Fibroblast of skin of right biceps (primary cell): ENCODE measurements around the gene TMEM273.

ENCODE experiments used
- DNase-seq: peaks from one replicate; pipeline ENCODE4 v3.0.0-alpha.2; 2013

TMEM273 gene

DNA sequence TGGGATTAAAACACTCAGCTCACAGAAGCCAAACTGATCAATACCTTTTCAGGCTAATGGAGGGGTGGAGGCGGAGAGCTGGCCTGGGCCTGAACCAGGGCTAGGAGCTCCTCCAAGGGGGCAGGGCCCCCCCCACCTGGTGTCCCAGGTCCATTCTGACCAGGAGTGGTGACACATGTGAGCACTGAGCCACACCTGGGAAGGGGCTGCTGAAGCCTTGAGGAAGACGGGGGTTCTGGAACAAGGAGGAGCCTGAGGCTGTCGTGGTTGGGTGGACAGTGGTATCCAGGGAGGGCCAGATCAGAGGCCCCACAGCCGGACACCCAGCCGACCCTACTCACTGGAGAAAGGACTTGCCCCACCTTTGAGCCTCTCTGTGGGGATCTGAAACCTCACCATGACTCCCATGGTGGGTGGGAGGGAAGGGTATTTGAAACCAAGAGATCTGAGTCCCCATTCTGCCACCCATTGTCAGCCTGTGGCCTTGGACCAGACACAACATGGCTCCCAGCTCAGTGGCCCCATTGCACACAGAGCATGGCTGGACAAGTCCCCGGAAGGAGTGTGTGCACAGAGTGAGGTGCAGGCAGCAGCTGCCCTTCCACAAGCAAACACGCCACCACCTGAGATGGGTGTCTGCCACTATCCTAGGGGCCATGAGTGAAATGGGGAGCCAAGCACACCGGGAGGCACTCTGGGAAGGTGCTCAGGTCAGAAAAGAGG lies 12.4 kb downstream of the TMEM273 start:
- DNase-seq = no peak

DNA sequence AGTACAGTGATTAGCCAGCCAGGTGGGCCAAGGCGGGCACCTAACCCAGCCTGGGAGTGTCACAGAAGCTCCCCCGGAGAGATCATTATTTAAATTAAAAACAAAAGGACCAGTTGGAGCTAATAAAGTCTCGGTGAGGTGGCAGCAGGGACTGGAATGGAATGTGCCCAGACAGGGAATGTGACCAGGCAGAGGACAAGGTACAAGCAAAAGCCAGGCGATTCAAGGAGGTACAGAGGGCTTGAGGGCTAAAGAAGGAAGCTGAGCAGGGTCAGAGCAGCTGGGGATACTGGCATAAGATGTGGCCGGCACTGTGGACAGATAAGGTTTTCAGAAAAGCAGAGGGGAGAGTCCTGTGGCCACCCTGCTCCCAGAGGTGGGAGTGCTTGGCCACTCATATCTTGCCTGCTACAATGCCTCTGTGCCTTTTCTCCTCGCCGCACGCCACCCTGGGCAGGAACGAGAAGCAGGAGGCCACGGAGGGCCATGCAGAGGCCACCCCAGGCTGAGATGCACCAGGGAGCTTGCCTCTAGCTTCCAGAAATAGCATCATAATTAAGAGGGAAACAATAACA lies 13.2 kb downstream of the TMEM273 start:
- DNase-seq = no peak

DNA sequence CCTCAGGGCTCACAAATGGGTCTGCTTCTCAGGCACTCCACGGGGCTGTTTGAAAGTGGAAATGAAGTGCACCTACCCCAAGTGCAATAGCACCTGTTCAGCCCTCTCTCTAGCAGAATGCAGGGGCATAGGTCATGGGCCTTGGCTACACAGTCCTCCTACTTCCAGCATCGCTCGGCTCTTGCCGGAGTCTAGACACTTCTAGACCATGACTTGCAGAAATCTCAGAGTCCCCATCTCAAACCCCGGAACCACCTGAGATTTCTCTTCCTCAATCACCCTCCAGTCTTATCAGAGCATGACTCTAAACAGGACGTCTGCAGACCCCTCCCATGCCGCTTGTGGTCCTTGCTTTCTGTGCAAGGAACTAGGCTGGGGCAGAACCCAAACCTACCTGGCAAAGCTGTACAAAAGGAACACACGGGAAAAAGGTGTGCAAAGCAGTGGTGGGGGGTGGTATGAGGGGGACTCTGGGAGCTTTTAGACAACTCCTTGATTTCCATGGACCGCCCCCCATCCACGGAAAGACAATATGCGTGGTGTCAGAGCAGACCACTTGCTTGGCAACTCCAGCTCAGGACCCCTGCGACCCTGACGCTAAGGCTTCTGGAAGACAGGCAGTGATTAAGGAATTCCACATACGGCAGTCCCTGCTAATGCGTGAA lies 13.8 kb downstream of the TMEM273 start:
- DNase-seq = no peak

DNA sequence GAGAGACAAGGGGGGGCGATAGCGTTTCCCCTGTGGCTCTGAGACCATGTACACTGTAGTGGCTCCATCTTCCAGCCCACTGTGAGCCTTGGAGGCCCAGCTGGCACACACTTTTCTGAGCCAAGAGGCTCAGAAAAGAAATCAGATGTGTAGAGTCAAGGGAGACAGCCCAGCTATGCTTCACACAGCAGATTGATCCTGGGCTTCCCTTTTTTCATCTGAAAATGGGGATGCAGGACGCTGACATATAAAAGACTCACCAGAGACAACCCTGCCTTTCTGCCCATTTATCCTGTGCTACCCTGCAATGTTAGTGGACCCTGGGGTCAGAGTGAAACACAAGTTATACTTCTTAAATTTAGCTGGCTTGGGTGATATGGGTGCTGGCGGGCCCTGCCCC lies 14.3 kb downstream of the TMEM273 start:
- DNase-seq = no peak

DNA sequence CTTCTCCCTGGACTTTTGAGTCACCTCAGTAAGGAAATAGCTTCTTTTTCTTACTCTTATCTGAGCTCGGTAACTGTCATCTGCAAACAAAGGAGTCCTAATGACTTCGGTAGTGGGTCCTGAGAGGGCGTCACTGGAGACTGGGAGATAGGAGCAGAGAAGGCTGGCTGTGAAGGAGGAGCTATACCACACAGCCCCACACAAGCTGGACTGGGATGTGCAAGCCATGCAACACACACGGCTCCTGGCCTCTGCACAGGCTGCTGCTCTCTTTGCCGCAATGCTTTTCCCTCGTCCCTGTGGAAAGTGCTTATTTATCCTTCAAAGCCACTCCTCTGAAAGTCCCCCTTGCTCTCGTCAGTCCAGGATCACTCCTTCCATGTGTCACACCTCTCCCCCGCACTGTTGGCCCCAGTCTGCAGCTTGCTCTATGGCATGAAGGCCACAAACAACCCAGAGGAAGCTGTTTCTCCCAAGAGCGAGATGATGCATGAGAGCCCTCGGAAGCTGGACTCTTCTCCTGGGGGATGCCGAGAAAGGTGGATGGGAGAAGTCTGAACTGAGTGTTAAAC lies 14.9 kb downstream of the TMEM273 start:
- DNase-seq = no peak

DNA sequence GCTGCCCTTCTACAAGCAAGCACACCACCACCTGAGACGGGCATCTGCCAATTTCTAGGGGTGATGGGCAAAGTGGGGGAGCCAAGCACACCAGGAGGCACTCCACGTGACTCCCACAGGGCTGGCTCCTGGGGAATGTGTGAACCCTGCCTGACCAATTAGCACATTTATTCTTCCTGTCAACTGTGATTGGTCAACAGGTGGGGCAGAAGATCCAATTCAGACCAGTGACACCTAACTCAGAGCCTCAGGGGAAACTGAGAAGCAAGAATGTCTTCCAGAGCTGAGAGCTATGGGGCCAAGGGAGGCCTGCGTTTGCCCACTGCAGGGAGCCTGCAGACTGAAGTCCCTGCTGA lies 15.4 kb downstream of the TMEM273 start:
- no peak for DNase-seq

DNA sequence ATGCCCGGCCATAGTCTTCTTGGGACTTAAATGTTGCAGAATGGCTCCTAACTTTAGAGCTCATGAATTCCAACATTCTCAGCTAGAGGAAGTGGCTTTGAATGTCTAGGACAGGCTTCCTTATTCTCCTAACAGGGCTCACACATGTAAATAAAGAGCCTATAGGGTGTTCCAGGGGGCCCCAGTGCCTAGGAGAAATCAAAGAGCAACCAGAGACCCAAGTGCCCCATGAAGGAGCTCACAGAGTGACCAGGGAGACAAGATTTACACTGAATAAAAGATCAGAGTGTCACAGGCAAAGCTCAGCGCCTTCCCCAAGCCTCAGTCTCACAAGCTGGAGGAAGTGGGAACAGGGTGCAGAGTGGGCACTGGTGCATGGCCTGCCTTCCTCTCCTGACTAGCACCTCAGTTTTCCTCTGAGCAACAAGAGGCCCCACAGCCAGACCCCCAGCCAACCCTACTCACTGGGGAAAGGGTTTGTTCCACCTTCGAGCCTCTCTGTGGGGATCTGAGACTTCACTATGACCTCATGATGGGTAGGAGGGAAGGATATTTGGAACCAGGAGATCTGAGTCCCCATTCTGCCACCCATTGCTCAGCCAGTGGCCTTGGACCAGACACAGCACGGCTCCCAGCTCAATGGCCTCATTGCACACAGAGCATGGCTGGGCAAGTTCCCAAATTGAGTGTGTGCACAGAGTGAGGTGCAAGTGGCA lies 16.0 kb downstream of the TMEM273 start:
- no peak for DNase-seq

DNA sequence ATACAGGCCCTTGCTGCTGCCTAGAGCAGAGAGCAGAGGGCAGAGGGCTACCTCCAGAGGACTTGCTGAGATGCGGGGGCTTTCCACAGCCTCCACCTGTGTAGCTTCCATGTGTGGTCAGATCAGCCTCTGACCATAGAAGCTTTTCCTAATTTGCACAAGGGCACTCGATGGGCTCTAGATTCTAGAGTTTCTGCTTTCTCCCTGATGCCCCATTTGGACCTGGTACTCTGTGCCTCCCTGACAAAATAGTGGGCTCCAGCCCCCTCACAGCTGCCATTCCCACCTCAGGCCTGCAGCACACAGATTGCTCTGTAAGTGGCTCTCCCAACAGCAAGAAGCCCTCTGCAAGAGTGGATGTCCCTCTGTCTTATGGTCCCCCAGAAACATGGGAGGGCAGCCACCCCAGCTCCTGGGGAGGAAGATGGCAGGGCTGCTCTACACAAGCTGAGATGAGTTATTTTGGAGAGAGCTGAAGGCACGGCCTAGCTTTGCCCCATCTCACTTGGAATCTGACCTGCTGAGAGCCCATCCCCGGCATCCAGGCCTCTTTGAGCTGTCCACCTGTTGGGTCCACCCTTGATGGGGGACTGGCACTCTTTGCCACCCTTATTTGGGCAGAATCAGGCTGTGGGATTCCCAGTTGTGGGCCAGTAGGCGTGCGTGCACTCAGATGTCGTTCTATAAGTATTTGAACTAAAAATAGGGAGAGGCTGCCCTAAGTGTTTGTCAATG lies 16.7 kb downstream of the TMEM273 start:
- no peak for DNase-seq

DNA sequence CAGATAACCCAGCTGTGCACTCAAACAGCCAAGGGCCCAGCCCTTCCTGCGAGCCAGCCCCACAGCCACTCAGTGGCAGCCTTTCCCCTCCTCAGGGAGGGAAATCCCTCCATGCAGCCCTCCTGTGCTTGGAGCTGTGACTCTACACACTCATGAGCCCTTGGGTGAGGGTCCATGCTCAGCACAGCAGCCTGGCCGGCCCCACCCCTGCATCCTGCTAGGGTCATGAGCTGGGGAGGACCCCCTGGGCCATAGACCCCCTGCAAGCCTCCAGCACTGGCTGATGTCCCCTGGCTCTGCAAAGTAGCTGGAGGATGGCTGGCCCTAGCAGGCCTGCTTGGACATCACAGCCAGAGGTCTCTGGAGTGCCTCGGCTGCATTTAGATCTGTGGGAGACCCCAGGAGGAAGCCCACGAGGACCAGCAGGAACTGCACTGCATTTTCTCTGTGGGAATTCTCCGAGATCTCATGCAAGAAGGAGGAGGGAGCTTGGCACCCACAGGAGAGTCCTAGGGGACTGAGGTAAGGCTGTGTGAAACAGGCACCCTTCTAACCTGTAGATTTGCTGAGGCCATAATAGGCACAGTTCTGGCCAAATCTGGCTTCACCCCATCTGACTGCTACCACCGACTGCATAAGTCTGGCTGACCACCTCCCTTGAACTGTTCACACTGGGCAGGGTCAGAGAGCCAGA lies 17.4 kb downstream of the TMEM273 start:
- DNase-seq = no peak

DNA sequence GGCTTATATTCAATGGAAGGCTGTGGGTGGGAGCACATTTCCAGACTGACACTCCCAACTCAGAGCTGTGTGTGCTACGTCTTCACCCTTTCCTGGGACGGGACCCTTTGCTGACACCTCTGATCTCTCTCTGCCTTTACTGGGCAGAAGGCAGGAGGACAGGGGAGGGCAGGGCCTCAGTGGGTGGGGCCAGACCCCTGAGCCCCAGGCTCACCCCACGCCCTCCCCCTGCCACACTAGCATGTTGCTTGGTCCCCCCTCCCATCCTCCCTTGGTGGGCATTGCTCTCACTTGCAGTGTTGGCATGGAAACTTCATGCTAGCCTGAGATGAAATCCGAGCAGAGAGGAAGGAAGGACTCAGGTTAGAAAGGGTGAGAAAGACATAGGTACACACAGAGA lies 18.4 kb downstream of the TMEM273 start:
- DNase-seq = no peak

DNA sequence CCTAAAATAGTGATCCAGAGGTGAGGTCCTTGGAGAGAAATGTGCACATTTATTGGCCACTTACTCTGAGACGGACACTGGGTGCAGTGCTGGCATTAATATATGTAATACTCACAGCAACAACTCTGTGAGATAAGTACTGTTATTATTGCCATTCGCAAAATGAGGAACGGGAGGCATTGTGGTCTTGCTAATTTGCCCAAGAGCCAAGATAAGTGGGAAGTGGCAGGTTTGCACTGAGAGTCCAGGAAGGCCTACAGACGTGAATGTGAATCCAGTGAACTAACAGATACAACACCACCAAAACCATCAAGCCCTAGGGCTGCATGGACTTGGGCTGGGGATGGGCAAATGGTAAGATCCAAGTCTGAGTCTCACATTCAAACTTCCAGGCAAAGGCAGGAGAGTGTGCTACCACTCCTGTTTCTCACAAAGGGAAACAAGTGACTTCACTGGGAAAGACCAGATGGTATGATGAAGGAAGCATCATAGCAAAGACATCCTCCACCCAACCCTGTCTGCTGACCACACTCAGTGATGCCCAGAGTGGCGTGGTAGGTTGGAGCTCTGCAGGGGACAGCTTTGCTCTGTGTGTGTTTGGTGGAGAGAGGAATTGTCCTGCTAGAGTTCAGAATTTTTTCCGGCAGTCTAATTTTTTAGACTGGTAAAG lies 19.2 kb downstream of the TMEM273 start:
- DNase-seq = no peak

DNA sequence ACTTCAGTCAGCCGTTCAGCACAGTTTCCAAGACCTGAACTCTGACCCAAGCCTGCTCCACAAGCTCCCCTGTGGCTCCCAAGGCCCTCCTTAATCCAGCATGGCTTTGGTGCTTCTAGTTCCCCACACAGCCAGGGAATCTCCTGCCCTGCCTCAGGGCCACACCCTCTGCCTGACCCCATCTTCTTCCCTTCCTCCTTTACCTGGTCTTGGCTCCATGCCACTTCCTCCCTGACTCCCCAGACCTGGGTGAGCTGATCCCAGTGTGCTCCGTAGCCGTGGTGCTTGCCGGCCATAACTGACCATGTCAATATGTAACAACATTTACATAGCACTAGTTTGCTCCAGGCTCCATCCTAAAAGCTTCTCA lies 20.0 kb downstream of the TMEM273 start:
- no peak for DNase-seq

DNA sequence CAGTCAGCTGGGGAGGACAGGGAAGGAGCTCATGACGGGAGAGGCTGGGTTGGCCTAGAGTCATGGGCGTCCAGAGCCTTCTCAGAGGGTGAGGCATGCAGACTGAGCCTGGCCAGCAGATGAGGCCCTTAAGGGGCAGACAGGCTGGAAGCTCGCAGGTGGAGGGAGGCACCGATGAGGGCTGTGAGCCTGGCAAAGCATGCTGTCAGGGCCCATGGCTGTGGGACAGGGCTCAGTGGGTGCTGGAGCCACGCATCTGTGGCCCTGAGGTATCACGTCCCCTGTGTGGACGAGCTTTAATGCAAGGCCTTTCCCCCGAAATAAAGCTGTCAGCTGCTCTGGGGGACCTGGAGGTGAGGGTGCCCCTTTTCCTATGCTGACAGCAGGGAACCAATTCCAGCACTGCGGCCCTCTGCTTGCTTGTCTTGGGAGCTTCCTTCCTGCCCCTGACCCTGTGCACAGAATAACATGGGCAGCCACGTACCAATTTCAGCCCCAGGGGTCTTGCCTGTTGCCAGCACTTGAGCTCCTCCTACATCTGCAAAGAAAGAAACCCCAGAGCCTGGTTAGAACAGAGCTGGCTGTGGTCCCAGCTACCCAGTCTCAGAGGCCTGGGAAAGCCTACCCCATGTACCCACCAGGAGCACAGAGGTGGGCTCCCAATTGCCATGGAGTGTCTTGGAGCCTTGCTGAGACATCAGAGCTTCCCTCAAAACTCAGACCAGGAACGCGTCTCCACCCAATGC lies 20.6 kb downstream of the TMEM273 start:
- no peak for DNase-seq

DNA sequence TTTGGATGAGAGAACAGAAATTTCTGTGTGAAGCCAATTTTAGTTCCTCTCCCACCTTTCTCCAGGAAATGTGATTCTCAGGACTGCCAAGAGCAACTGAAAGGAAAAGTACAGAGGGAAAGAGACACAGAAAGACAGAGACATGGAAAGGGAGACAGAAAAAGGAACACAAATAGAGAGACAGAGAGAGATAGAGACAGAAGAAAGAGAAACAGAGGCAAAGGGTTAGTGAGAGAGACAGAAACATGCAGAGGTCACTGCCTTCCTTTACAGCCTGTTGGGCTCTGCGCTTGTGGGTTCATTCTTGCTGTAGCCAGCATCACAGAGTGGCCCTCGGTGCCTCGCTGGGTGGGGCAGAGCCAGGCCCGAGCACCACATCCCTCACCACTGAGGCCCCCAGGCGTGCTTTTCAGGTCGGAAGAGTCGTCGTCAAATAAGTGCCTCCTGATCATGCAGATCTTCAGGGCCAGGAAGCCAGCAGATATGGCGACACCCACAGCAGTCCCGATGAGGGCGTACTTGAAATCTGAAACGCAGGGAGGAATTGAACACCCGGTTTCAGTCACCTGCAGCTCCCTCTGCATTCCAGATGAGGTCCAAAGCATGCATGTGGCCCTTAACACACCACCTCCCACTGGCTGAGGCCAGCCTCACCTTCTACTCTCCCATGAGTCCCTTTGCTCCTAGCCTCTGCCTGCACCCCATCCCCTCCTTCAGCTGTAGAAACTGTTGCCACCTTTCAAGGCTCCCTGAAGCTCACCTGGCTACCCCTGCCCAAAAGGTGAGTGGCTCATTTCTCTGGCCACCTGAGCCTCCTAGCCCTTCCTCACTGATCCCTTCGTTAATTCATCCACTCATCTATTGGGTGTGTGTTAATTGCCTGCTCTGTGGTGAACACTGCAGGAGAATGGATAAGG lies 21.4 kb downstream of the TMEM273 start:
- DNase-seq = no peak

DNA sequence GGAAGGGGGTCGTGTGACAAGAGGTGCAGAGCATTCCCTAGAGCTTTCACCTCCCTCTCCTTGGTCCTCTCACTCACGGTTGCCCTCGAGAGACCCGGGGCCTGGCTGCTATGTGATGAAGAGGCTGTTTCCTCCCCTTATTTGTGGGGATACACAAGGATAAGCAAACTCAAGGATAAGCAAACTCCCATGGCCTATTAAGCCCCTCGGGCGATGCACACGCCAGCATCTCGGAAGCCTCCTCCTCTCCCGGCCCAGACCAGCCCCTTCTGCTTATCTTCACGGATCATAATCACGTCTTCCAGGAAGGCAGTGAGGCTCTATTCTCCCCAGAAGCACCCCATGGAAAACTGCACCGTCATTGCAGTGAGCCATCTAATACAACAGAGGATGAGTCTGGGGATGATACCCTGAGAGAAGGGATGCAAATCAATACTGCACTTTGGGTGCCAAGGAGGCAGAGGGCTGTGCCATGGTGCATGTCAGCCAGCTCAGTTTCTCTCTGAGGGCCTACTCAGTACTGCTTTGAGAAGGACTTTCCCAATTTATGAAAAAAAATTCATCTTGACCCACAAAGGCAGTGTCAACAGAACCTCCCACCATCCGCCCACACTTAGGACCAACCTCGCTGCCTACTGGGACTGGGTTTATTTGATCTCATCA lies 22.2 kb downstream of the TMEM273 start:
- DNase-seq = no peak

DNA sequence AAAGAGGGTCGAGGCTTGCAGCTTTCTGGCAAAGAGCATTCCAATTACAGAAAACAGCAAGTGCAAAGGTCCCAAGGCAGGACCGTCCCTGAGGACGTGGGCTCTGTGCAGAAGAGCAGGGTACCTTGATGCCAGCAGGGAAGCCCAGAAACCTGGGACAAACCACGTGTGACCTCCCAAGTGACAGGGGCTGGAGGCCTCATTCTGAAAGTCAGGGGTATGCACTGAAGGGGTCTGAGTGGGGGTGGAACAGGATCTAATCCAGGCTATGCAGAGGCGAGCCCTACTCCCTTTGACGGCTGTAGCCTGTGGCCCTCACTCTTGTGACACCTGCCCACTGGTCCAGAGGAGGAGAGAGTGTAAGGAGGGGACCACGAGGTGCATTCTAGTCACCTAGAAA lies 22.9 kb downstream of the TMEM273 start:
- DNase-seq = no peak

DNA sequence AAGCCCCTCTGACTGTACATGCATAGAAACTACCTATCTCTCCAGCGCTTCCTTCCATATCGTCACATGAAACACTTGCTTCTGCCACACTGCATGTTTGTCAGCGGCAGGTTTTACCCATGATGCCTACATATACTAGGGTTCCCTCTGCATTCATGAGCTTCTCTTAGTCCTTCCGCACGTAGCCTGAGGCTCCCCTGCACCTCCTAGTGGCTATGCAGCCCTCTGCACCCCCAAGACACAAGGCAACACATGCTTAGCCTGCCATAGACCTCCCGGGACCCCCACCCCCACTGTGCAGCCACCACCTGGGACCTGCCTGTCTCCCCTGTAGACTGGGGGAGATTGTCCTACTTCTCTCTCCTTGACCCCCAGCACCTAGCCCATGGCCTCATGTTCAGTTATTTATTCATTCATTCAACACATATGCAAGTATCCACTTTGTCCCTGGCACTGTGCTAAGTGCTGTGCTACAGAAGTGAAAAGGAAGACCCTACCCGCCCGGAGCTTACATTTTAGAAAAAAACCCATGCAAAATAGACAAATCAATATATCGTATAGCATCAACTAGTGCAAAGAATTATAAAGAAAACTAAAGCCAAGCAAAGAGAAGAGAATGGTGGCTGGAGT lies 23.5 kb downstream of the TMEM273 start:
- peak; percentile 48 for DNase-seq

DNA sequence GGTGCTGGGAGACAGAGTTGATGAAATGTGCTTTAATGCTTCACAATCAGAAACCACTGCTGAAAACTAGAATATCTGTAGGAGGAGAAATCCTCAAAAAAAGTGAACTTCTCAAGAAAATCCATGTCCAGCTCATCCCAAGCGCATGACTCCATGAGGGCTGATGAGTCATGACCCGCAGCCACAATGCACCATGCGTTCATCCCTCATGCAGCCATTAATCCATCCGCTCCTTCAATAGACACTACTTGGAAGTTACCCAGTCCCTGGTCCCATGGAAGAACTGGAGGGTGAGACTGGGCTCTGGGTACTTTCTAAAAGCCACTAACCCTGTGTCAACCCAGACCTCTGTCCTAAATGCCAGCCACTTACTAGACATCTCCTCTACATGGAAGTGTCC lies 24.4 kb downstream of the TMEM273 start:
- DNase-seq = peak; percentile 81
